IPS-11a (cell line): ENCODE measurements around the gene PSTPIP2.
"Not testable (repeated sequence)": the region's sequence is repeated elsewhere in the genome, so short reads cannot be mapped to it uniquely, and the experiment has no call there.

Experiments used
- H3K4me3 ChIP-seq: one replicate; pipeline ENCODE4 v1.5.1; 2013; ENCODE audit warnings: low read depth, low read length, control low read depth

PSTPIP2 gene, protein sequence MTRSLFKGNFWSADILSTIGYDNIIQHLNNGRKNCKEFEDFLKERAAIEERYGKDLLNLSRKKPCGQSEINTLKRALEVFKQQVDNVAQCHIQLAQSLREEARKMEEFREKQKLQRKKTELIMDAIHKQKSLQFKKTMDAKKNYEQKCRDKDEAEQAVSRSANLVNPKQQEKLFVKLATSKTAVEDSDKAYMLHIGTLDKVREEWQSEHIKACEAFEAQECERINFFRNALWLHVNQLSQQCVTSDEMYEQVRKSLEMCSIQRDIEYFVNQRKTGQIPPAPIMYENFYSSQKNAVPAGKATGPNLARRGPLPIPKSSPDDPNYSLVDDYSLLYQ

GRCh38 chr18:46071653-46072375 is at the start of gene PSTPIP2:
Gene PSTPIP2 (minus strand): TSS chr18:46072260. CDS start chr18:46072188, 72 bp downstream.
- peak within 1 kb of the TSS; percentile 67 for H3K4me3 ChIP-seq

DNA sequence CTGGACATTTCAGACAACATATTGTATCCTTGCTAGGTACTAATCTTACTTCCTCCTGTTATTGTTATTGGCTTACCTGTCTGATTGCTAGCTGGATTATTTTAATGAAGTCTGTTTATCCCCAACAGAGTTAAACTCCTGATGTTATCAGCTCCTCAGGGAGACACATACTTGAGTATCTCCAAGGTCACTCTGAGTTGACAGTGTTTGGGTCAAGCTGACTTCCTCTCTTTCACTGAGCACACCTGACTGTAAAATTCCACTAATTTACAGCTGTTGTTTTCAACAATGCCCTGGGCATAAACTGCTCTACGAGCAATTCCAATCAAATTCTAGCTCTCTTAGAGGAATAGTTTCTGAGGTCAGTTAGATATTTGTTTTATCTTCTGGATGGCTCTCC is 41.7 kb upstream of the PSTPIP2 start:
- no peak overlapping the region for H3K4me3 ChIP-seq

DNA sequence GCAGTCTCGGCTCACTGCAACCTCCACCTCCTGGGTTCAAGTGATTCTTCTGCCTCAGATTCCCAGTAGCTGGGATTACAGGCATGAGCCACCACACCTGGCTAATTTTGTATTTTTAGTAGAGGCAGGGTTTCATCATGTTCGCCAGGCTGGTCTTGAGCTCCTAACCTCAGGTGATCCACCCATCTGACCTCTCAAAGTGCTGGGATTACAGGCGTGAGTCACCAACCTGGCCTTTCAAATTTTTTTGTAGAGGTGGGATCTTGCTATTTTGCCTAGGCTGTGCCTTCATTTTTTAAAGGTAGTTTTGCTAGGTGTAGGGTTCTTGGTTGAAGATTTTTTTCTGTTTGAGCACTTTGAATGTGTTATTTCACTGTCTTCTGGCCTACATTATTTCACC is 38.3 kb upstream of the PSTPIP2 start:
- no peak overlapping the region for H3K4me3 ChIP-seq

- no peak overlapping the region for H3K4me3 ChIP-seq
Observed at GRCh38 chr18:46109386-46109785, 37.3 kb upstream of the PSTPIP2 start.

- peak within 1 kb of the TSS; percentile 83 for H3K4me3 ChIP-seq
Observed at GRCh38 chr18:46104128-46104911, 32.3 kb upstream of the PSTPIP2 start, which contains the start of gene HAUS1. Gene HAUS1 (plus strand): TSS chr18:46104385. CDS start chr18:46104412, 27 bp downstream.

DNA sequence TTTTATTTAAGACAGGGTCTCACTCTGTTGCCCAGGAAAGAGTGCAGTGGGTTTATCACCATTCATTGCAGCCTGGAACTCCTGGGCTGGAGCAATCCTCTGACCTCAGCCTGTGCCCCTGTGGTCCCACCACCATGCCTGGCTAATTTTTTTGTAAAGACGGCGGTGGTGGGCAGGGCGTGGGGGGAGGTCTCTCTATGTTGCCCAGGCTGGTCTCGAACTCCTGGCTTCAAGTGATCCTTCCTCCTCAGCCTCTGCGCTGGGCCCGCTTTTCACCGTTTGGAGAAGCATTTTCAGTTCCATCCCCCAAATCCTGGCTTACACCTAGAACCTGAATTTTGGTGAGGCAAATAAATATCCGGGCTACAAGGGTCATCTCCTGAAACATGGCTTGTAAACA is 27.4 kb upstream of the PSTPIP2 start:
- no peak overlapping the region for H3K4me3 ChIP-seq

GRCh38 chr18:46098616-46098933 is 26.5 kb upstream of the PSTPIP2 start:
- H3K4me3 ChIP-seq: peak overlapping the region; percentile 99

DNA sequence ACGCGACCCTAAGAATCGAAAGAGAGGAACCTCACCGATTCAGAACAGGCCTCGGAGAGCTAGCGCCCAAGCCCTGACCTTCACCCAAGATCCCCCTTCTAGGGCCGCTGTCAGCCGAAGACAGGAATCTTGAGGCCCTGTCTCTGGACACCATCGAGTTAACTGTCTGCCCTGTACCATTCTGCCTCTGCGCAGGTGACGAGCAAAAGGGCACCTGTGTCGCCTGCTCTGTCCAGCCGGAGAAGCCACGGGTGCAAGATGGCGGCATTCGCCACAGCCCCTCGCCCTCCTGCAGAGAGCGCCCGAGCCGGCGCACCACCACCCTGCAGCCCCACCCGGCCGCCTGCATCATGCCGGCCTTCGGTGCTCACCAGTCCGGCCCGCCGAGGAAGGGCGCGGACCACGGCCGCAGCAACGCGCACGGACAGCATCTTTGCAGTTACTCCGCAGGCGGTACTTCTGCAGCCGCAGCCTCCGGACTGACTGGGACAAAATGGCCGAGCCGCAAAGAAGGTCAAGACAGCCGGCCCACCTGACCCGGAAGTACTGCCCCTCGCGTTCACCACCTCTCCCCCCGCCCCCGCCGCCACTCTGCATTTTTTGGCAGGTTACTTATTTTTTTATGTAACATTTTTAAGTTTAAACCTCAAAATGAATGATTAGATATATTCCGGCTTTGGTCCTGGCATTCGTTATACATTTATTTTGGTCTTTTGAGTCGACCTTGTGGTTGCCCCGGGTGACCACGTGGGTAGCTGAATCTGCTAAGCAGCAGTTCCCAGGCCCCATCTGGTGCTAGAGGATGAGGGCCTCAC is 25.9 kb upstream of the PSTPIP2 start, which contains the start of gene ATP5F1A:
Gene ATP5F1A, minus strand, starts transcription at position 496 of the 815 bp plus-strand sequence. Its CDS starts 65 bp downstream, at position 431.
- H3K4me3 ChIP-seq: peak within 1 kb of the TSS; percentile 99

GRCh38 chr18:46097431-46097800 is 25.4 kb upstream of the PSTPIP2 start:
- H3K4me3 ChIP-seq: peak overlapping the region; percentile 99

GRCh38 chr18:46096651-46097300 is 24.7 kb upstream of the PSTPIP2 start:
- peak overlapping the region; percentile 99 for H3K4me3 ChIP-seq

DNA sequence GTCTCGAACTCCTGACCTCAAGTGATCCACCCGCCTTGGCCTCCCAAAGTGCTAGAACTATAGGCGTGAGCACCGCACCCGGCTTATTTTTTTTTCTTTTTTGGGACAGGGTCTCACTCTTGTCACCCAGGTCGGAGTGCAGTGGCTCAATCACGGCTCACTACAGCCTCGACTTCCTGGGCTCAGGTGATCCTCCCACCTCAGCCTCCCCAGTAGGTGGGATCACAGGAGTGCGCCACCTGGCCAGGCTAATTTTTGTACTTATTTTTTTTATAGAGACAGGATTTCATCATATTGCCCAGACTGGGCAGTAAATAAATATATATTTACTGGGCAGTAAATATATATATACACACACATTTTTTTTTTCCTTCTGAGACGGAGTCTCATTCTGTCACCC is 23.5 kb upstream of the PSTPIP2 start:
- no peak overlapping the region for H3K4me3 ChIP-seq

- H3K4me3 ChIP-seq: not testable (repeated sequence)
Observed at GRCh38 chr18:46088501-46088900, 16.4 kb upstream of the PSTPIP2 start.

DNA sequence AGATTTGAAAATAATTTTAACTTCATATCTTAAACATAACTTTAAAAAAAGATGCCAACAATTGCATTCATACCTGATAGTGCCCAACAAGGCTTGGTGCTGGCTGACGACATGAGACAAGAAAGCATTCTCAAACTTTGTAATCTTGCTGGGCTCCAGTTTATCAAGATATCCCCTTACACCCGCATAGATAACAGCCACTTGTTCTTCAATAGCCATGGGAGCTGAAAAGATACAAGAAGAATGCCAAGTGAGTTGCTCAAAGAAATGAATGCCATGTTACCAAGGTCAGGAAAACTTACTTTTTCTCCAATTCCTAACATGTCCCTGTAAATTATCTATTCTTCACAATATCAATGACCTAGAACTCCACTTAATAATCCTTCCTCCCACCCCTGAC is 12.4 kb upstream of the PSTPIP2 start:
- H3K4me3 ChIP-seq: no peak overlapping the region

DNA sequence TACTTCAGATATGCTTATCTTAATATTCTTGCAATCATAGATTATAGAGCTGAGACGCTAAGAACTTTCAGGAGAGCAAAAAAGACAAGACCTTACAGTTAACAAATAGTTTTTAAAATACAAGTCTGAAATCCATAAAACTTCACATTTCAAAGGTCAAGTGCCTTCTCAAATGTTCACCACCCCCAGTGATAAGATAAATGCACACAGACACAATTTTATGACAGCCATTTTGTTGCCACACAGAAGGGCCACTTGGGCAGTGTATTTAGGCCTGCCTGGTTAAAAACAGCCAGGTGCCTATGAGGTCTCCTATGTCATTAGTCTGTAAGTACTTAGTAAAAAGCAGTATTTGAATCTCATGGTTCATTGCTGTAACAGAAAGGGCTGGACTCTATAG is 8.1 kb upstream of the PSTPIP2 start:
- H3K4me3 ChIP-seq: no peak overlapping the region

DNA sequence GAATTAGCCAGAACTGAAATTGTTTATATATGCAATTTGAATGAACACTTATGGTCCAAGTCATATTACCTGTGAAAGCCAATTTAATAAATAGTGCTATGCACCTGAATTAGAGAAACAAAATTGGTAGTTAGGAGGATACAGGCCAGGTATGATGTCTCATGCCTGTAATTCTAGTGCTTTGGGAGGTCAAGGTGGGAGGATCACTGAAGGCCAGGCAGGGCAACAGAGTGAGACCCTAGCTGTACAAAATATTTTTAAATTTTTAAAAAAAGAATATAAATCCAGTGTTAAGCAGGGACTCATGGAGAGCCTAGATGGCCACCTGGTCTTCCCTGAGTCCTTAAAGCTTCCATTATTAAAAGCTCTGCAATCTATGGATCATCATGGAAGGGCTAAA is 7.3 kb upstream of the PSTPIP2 start:
- H3K4me3 ChIP-seq: no peak overlapping the region

- H3K4me3 ChIP-seq: no peak overlapping the region
Observed at GRCh38 chr18:46073474-46074331, 1.6 kb upstream of the PSTPIP2 start.

DNA sequence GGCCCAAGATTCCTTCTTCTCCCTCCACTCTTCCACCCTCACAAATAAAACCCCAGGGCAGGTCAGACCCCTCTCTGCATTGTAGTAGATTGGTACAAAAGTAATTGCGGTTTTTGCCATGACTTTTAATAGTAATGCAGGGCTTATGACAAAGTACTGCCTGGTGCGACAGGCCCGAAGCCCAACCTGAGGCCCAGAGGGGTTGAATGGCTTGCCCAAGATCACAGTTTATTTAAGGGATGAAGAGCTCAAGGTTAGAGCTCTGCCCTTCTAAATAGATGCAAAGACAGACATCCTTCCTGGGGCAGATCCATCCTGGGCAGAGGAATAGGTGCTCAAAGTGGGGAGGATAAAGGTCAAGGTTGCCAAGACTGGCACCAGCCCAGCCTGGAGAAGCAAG is 899 bp upstream of the PSTPIP2 start:
- no peak overlapping the region for H3K4me3 ChIP-seq

GRCh38 chr18:46072376-46072867 is 362 bp upstream of the PSTPIP2 start:
- H3K4me3 ChIP-seq: peak overlapping the region; percentile 67
